ENCODE results near the gene CSGALNACT2. TPM values are rescaled to one million over a fixed set of nuclear protein-coding genes. Genes with fewer than 3 reads are reported as not detected.
A peak's percentile ranks its signal among the peaks of the same experiment; 100 is the strongest.

The CSGALNACT2 gene
- total and polyA plus RNA-seq, 9 of the 15 experiments (the other 6 are each of a cell fraction or from before 2014, with no cell fraction given): 1.4 to 7.3 (median 3.5) TPM

DNA sequence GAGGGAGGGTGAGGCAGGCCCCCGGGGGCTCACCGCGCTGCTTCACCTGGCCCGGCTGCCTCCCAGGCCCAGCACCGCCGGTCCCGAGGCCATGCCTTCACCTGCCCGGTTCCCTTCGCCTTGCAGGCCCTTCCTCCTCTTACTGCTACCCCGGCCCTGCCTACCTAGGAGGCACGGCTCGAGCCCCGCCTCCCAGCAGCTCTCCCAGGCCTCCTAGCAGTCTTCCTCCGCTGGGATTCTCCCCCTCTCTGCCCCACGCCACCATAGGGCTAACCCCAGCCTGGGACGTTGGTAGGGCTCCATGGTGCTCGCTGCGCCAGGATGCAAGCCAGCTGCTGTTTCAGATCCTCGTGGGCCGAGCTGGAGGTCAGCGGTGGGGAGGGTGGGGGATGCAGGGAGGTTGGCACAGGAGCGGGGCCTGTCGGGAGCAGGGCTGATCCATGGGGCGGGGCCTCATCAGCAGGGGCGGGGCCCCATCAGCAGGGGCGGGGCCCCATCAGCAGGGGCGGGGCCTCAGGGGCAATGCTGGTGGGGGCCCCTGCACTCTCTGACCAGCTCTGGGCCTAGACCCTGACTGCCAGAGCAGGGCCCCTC is 65.3 kb downstream of the CSGALNACT2 start (continued):
- TF ChIP-seq CREB1 (IDR thresholded peaks at IDR 0.05) (no peak), CREB1 (CRISPR knock-in tag; IDR thresholded peaks at IDR 0.05) (0 out of 2 replicates have a peak, but pooled peaks have one; percentile 34), POLR2G (IDR thresholded peaks at IDR 0.05; ENCODE audit: low read depth, low read length) (peak; percentile 62; the same call in 1 of the 2 replicates), CREM (IDR thresholded peaks at IDR 0.05; ENCODE audit: low read depth) (0 out of 2 replicates have a peak, but pooled peaks have one; percentile 11), TCF7 (IDR thresholded peaks at IDR 0.05; ENCODE audit: borderline replicate concordance) (no peak), KLF13 (tag; IDR thresholded peaks at IDR 0.05; ENCODE audit: borderline replicate concordance, low read depth) (peak; percentile 61; the same call in 1 of the 2 replicates), MYC (IDR thresholded peaks at IDR 0.05; ENCODE audit: low read depth, low read length) (no peak), MYC (CRISPR knock-in tag; IDR thresholded peaks at IDR 0.05; ENCODE audit: borderline replicate concordance, low read depth) (peak; percentile 77; the same call in 1 of the 2 replicates), FOXM1 (IDR thresholded peaks at IDR 0.05; ENCODE audit: low read depth) (no peak), FOXM1 (CRISPR knock-in tag; IDR thresholded peaks at IDR 0.05; ENCODE audit: low read depth) (0 out of 2 replicates have a peak, but pooled peaks have one; percentile 22), HNRNPL (IDR thresholded peaks at IDR 0.05; ENCODE audit: low read depth, low read length) (peak; percentile 75; the same call in 1 of the 2 replicates), PHF20 (IDR thresholded peaks at IDR 0.05; ENCODE audit: partially characterized antibody) (peak; percentile 20), RBFOX2 (IDR thresholded peaks at IDR 0.05; ENCODE audit: low read depth, low read length) (peak; percentile 68), EP400 (IDR thresholded peaks at IDR 0.05) (peak; percentile 58; the same call in 1 of the 2 replicates), HDAC6 (IDR thresholded peaks at IDR 0.05; ENCODE audit: low read depth, low read length) (no peak), ZNF354B (CRISPR knock-in tag; IDR thresholded peaks at IDR 0.05) (no peak), CHD2 (IDR thresholded peaks at IDR 0.05; ENCODE audit: low read depth, low read length) (peak; percentile 13; the same call in 1 of the 2 replicates), ATF1 (CRISPR knock-in tag; IDR thresholded peaks at IDR 0.05) (no peak), ATF1 (tag; IDR thresholded peaks at IDR 0.05) (0 out of 2 replicates have a peak, but pooled peaks have one; percentile 17), ZFX (CRISPR knock-in tag; IDR thresholded peaks at IDR 0.05) (peak; percentile 73), HDAC2 (IDR thresholded peaks at IDR 0.05) (peak; percentile 62; the same call in 1 of the 2 replicates), PHB (CRISPR knock-in tag; IDR thresholded peaks at IDR 0.05) (0 out of 2 replicates have a peak, but pooled peaks have one; percentile 31)
- TF ChIP-seq, protein P1, sequence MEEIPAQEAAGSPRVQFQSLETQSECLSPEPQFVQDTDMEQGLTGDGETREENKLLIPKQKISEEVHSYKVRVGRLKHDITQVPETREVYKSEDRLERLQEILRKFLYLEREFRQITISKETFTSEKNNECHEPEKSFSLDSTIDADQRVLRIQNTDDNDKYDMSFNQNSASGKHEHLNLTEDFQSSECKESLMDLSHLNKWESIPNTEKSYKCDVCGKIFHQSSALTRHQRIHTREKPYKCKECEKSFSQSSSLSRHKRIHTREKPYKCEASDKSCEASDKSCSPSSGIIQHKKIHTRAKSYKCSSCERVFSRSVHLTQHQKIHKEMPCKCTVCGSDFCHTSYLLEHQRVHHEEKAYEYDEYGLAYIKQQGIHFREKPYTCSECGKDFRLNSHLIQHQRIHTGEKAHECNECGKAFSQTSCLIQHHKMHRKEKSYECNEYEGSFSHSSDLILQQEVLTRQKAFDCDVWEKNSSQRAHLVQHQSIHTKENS (CRISPR knock-in tag; IDR thresholded peaks at IDR 0.05): 0 out of 2 replicates have a peak, but pooled peaks have one; percentile 32
- TF ChIP-seq, protein P2, sequence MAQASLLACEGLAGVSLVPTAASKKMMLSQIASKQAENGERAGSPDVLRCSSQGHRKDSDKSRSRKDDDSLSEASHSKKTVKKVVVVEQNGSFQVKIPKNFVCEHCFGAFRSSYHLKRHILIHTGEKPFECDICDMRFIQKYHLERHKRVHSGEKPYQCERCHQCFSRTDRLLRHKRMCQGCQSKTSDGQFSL (CRISPR knock-in tag; IDR thresholded peaks at IDR 0.05): 0 out of 2 replicates have a peak, but pooled peaks have one; percentile 38
- TF ChIP-seq, protein P2 (tag; IDR thresholded peaks at IDR 0.05): no peak
- TF ChIP-seq, protein P3, sequence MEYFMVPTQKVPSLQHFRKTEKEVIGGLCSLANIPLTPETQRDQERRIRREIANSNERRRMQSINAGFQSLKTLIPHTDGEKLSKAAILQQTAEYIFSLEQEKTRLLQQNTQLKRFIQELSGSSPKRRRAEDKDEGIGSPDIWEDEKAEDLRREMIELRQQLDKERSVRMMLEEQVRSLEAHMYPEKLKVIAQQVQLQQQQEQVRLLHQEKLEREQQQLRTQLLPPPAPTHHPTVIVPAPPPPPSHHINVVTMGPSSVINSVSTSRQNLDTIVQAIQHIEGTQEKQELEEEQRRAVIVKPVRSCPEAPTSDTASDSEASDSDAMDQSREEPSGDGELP (CRISPR knock-in tag; IDR thresholded peaks at IDR 0.05; ENCODE audit: borderline replicate concordance): peak; percentile 81
- TF ChIP-seq, protein P4, sequence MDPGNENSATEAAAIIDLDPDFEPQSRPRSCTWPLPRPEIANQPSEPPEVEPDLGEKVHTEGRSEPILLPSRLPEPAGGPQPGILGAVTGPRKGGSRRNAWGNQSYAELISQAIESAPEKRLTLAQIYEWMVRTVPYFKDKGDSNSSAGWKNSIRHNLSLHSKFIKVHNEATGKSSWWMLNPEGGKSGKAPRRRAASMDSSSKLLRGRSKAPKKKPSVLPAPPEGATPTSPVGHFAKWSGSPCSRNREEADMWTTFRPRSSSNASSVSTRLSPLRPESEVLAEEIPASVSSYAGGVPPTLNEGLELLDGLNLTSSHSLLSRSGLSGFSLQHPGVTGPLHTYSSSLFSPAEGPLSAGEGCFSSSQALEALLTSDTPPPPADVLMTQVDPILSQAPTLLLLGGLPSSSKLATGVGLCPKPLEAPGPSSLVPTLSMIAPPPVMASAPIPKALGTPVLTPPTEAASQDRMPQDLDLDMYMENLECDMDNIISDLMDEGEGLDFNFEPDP (CRISPR knock-in tag; IDR thresholded peaks at IDR 0.05): no peak
